Measurements from ENCODE around the gene CDK5RAP3. TPM values are rescaled to one million over a fixed set of nuclear protein-coding genes. Genes with fewer than 3 reads are reported as not detected.

CDK5RAP3 gene
- total and polyA plus RNA-seq, 2 of the 13 experiments (the other 11 are each of a cell fraction or from before 2014, with no cell fraction given), result 128 to 154 TPM

GRCh38 chr17:47950448-47950847, 20.5 kb upstream of the CDK5RAP3 start:
- Histone ChIP-seq H4K20me1 (ENCODE audit: insufficient read depth, low read length) (no peaks in the 10 kb centered on the region), H3K36me3 (replicated peaks in 1 of 2; ENCODE audit: control insufficient read depth in 1 of 2, insufficient read depth in 2 of 2, low read length in 2 of 2) (peaks cover 2 to 21% of the 10 kb centered on the region in 2 experiments), H2AFZ (ENCODE audit: low read length) (no peak overlapping the region), H3K9ac (ENCODE audit: insufficient read depth, low read depth, low read length) (no peak overlapping the region), H3K4me2 (ENCODE audit: low read depth, low read length) (peak overlapping the region; percentile 76; the same call in 1 of the 2 replicates), H3K4me1 (ENCODE audit: insufficient read depth, low read length) (peaks cover 83% of the 10 kb centered on the region), H3K27ac (ENCODE audit: extremely low read length, insufficient read depth, low read length) (no peak overlapping the region), H3K4me3 (replicated peaks in 1 of 3; ENCODE audit: insufficient read depth in 1 of 3, low read depth in 2 of 3, low read length in 3 of 3) (no peak overlapping the region), H3K79me2 (ENCODE audit: insufficient read depth, low read length) (no peaks in the 10 kb centered on the region), H3K9me3 (ENCODE audit: low read length) (no peaks in the 10 kb centered on the region), H3K27me3 (ENCODE audit: control insufficient read depth in 1 of 2, insufficient read depth in 2 of 2, low read length in 2 of 2) (no peaks in the 10 kb centered on the region)
- in situ Hi-C loops (cut with HindIII; ENCODE audit: extremely low pct_ligation_motif_present, low pct_unique_long_range_greater_than_20kb) (no loop called here), intact Hi-C loops (cut with micrococcal nuclease; ENCODE audit: unreplicated experiment) (no loop called here)
- POLR2A ChIA-PET, result interaction anchor here (3.4 to 15.1 kb wide), 4 partner anchors 9 to 55 kb away, joined by 17 to 267 read pairs (median 38); partner anchors contain the start of genes CDK5RAP3, PNPO and SP2
- 86% methylated on average over 4 of the region's 4 CpGs for WGBS (ENCODE audit: low lambda C conversion rate)
- ATAC-seq (no peak), DNase-seq (ENCODE audit: low spot score) (peak; percentile 36), FAIRE-seq (no peak)
- BruUV-seq (replicated peaks), result no TSS peak
- TF ChIP-seq POLR2G (IDR thresholded peaks at IDR 0.05; ENCODE audit: low read depth, low read length), result 0 out of 2 replicates have a peak, but pooled peaks have one; percentile 6
- TF ChIP-seq FLYWCH1 (CRISPR knock-in tag; IDR thresholded peaks at IDR 0.05), result no peak
- TF ChIP-seq NBN (conservative IDR thresholded peaks at IDR 0.05), result no peak
- CTCF ChIA-PET (ENCODE audit: low intra/inter-chr PET ratio, low total read pairs), result interaction anchor here (1.7 to 3.5 kb wide), 6 partner anchors 17 to 75 kb away, joined by 4 to 54 read pairs (median 10); partner anchors contain the start of gene CDK5RAP3

- no TSS peak for BruUV-seq (replicated peaks)
- ChIA-PET CTCF (ENCODE audit: low intra/inter-chr PET ratio, low total read pairs) (no interaction called here), POLR2A (interaction anchor here (1.0 to 15.1 kb wide), 7 partner anchors 8 to 121 kb away, joined by 3 to 267 read pairs (median 5); partner anchors contain the start of genes CDK5RAP3, LRRC46, MRPL10 and PNPO)
- Histone ChIP-seq H3K4me3 (replicated peaks in 1 of 3; ENCODE audit: insufficient read depth in 1 of 3, low read depth in 2 of 3, low read length in 3 of 3) (peak overlapping the region in 1 of 3 experiments; percentile 5; a peak in 1 of 6 replicates), H4K20me1 (ENCODE audit: insufficient read depth, low read length) (no peaks in the 10 kb centered on the region), H3K27ac (ENCODE audit: extremely low read length, insufficient read depth, low read length) (peak overlapping the region; percentile 22), H3K9me3 (ENCODE audit: low read length) (no peaks in the 10 kb centered on the region), H3K36me3 (replicated peaks in 1 of 2; ENCODE audit: control insufficient read depth in 1 of 2, insufficient read depth in 2 of 2, low read length in 2 of 2) (peaks cover 0 to 7% of the 10 kb centered on the region in 2 experiments; a peak in 1 of 5 replicates), H3K27me3 (ENCODE audit: control insufficient read depth in 1 of 2, insufficient read depth in 2 of 2, low read length in 2 of 2) (no peaks in the 10 kb centered on the region), H3K79me2 (ENCODE audit: insufficient read depth, low read length) (no peaks in the 10 kb centered on the region), H3K4me2 (ENCODE audit: low read depth, low read length) (peak overlapping the region; percentile 26; the same call in 1 of the 2 replicates), H3K4me1 (ENCODE audit: insufficient read depth, low read length) (peaks cover 83% of the 10 kb centered on the region), H2AFZ (ENCODE audit: low read length) (no peak overlapping the region), H3K9ac (ENCODE audit: insufficient read depth, low read depth, low read length) (no peak overlapping the region)
- in situ Hi-C loops (cut with HindIII; ENCODE audit: extremely low pct_ligation_motif_present, low pct_unique_long_range_greater_than_20kb) (no loop called here), intact Hi-C loops (cut with micrococcal nuclease; ENCODE audit: unreplicated experiment) (no loop called here)
- WGBS (ENCODE audit: low lambda C conversion rate), result 58% methylated on average over 12 of the region's 12 CpGs
- peak; percentile 67 for DNase-seq (ENCODE audit: low spot score)
- ATAC-seq, result peak; percentile 10
- peak; percentile 88 for FAIRE-seq
- no peak for TF ChIP-seq JUND (CRISPR knock-in tag; IDR thresholded peaks at IDR 0.05)
- no peak for TF ChIP-seq SRSF9 (IDR thresholded peaks at IDR 0.05; ENCODE audit: borderline replicate concordance, insufficient read depth, low read depth, low read length, poor library complexity, severe bottlenecking)
- TF ChIP-seq, protein P1, sequence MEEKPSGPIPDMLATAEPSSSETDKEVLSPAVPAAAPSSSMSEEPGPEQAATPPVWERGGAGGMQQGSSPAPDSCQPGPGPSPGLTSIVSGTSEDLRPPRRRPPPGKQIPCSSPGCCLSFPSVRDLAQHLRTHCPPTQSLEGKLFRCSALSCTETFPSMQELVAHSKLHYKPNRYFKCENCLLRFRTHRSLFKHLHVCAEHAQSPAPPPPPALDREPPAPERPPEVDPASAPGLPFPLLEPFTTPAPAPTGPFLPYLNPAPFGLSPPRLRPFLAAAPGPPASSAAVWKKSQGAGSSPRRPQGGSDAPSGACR (CRISPR knock-in tag; IDR thresholded peaks at IDR 0.05), result no peak
- TF ChIP-seq CEBPB (IDR thresholded peaks at IDR 0.05; ENCODE audit: borderline replicate concordance, low read depth, low read length), result no peak
- TF ChIP-seq GATAD2A (CRISPR knock-in tag; IDR thresholded peaks at IDR 0.05), result peak; percentile 23; the same call in 1 of the 2 replicates
- TF ChIP-seq ZSCAN31 (CRISPR knock-in tag; IDR thresholded peaks at IDR 0.05; ENCODE audit: low read depth), result no peak
- TF ChIP-seq RXRB (CRISPR knock-in tag; IDR thresholded peaks at IDR 0.05; ENCODE audit: borderline replicate concordance), result peak; percentile 94
Observed at GRCh38 chr17:47952171-47953021, 18.5 kb upstream of the CDK5RAP3 start.
